Prostate gland (tissue), 2 donors: ENCODE results near the gene ARMC9.

ENCODE experiments used
- CTCF ChIP-seq, 4 experiments: fragments of 200-600 bp in 2 of 4; fragments of 450-650 bp in 2 of 4; sonication (generic) in 2 of 4; IDR thresholded peaks; 1 replicate in 3 of 4; 2 replicates in 1 of 4; pipeline ENCODE4 v1.5.1; 2016 to 2019; ENCODE audit warnings: antibody characterized with exemption in 4 of 4, mild to moderate bottlenecking in 2 of 4, moderate library complexity in 2 of 4
- POLR2A ChIP-seq: fragments of 450-650 bp; IDR thresholded peaks from one replicate; pipeline ENCODE4 v1.6.1; 2016; ENCODE audit warnings: antibody characterized with exemption, mild to moderate bottlenecking

DNA sequence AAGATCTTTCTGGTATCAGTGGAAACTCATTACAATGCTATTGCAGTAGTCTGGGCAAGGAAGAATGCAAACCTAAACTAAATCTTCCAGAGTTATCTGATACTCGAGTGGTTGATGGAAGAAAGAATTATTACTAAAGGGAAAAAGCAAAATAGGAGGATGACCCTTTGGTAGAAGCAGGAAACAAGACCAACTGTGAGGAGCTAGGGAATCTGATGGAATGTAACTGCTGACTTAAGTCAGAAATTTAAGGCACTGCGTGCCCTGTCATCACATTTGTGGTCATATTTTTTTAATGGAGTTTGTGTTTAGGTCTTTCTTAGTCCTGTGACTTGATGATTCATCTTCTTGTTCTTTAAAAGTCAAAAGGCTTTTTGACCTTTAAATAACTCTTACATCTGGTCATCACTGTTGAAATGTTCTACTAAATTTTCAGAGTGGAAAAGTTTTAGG, 36.5 kb upstream of the ARMC9 start:
- no peak for TF ChIP-seq CTCF (IDR thresholded peaks at IDR 0.05)
- no peak for TF ChIP-seq POLR2A
